ENCODE results near the gene NEGR1.
A peak's percentile ranks its signal among the peaks of the same experiment; 100 is the strongest.

Gene NEGR1

GRCh38 chr1:71667216-71667615 is 615.1 kb downstream of the NEGR1 start:
- no peak for DNase-seq (ENCODE audit: low read depth)
- no peak overlapping the region for H3K4me3 ChIP-seq (ENCODE audit: low read depth, low read length)
- TF ChIP-seq, protein P1, sequence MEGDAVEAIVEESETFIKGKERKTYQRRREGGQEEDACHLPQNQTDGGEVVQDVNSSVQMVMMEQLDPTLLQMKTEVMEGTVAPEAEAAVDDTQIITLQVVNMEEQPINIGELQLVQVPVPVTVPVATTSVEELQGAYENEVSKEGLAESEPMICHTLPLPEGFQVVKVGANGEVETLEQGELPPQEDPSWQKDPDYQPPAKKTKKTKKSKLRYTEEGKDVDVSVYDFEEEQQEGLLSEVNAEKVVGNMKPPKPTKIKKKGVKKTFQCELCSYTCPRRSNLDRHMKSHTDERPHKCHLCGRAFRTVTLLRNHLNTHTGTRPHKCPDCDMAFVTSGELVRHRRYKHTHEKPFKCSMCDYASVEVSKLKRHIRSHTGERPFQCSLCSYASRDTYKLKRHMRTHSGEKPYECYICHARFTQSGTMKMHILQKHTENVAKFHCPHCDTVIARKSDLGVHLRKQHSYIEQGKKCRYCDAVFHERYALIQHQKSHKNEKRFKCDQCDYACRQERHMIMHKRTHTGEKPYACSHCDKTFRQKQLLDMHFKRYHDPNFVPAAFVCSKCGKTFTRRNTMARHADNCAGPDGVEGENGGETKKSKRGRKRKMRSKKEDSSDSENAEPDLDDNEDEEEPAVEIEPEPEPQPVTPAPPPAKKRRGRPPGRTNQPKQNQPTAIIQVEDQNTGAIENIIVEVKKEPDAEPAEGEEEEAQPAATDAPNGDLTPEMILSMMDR (conservative IDR thresholded peaks at IDR 0.05; ENCODE audit: low read depth, low read length): no peak

GRCh38 chr1:71666609-71667008 is 615.7 kb downstream of the NEGR1 start:
- H3K4me3 ChIP-seq (ENCODE audit: low read depth, low read length): no peak overlapping the region
- TF ChIP-seq, protein P1 (conservative IDR thresholded peaks at IDR 0.05; ENCODE audit: low read depth, low read length): no peak
- no peak for DNase-seq (ENCODE audit: low read depth)

GRCh38 chr1:71660411-71660810 is 621.9 kb downstream of the NEGR1 start:
- TF ChIP-seq, protein P1 (conservative IDR thresholded peaks at IDR 0.05; ENCODE audit: low read depth, low read length): no peak
- peak; percentile 2 for DNase-seq (ENCODE audit: low read depth)
- no peak overlapping the region for H3K4me3 ChIP-seq (ENCODE audit: low read depth, low read length)

GRCh38 chr1:71657891-71658679 is 624.3 kb downstream of the NEGR1 start:
- TF ChIP-seq, protein P1 (conservative IDR thresholded peaks at IDR 0.05; ENCODE audit: low read depth, low read length): no peak
- no peak for DNase-seq (ENCODE audit: low read depth)
- no peak overlapping the region for H3K4me3 ChIP-seq (ENCODE audit: low read depth, low read length)

GRCh38 chr1:71656902-71657301 is 625.4 kb downstream of the NEGR1 start:
- no peak overlapping the region for H3K4me3 ChIP-seq (ENCODE audit: low read depth, low read length)

DNA sequence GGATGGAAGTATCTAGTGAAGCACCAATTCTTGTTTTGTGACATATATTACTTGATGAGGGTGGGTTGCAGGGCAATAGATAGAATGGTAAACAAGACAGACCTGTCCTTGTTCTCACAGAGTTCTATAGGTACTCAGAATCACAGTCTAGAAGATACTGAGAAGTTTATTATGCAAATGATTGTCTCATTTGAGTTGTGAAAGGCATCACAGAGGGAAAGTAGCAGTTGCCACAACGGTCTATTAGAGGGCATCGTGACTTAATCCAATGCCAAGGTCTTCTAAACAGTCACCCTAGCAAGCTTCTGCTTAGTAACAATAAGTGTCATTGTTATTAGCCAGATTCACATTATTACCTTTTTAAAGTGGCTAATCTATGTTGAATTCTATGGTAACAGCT is 626.7 kb downstream of the NEGR1 start:
- DNase-seq (ENCODE audit: low read depth): no peak
- TF ChIP-seq, protein P1 (conservative IDR thresholded peaks at IDR 0.05; ENCODE audit: low read depth, low read length): no peak
- no peak overlapping the region for H3K4me3 ChIP-seq (ENCODE audit: low read depth, low read length)

More at GRCh38 chr1:71656902-71657301, 625.4 kb downstream of the NEGR1 start:
- TF ChIP-seq, protein P1 (conservative IDR thresholded peaks at IDR 0.05; ENCODE audit: low read depth, low read length): no peak
- no peak for DNase-seq (ENCODE audit: low read depth)

- no peak overlapping the region for H3K4me3 ChIP-seq (ENCODE audit: low read depth, low read length)
- TF ChIP-seq, protein P1 (conservative IDR thresholded peaks at IDR 0.05; ENCODE audit: low read depth, low read length): no peak
- DNase-seq (ENCODE audit: low read depth): no peak
These were observed 628.4 kb downstream of the NEGR1 start for GRCh38 chr1:71653952-71654351.

Measured in choroid plexus epithelial cell (primary cell).